Effector memory CD4-positive, alpha-beta T cell (primary cell): ENCODE results near the gene DHX35.

Experiments used
- DNase-seq, 3 donors: peaks; one replicate each; pipeline ENCODE4 v3.0.0-alpha.2; 2020
- H3K27ac ChIP-seq: 2 replicates; pipeline ENCODE4 v1.7.0; 2013; ENCODE audit warnings: mild to moderate bottlenecking, low read length, moderate library complexity; ENCODE audit not compliant: insufficient read depth, poor library complexity, severe bottlenecking
- H3K27me3 ChIP-seq: replicated peaks from 2 replicates; pipeline ENCODE4 v1.7.0; 2013; ENCODE audit warnings: mild to moderate bottlenecking, low read length; ENCODE audit not compliant: insufficient read depth, control insufficient read depth, poor library complexity, severe bottlenecking
- H3K36me3 ChIP-seq: 2 replicates; pipeline ENCODE4 v1.7.0; 2013; ENCODE audit warnings: mild to moderate bottlenecking, low read length, moderate library complexity; ENCODE audit not compliant: control insufficient read depth, insufficient read depth
- H3K4me1 ChIP-seq: 2 replicates; pipeline ENCODE4 v1.7.0; 2013; ENCODE audit warnings: low read length, mild to moderate bottlenecking; ENCODE audit not compliant: control insufficient read depth, insufficient read depth, poor library complexity, severe bottlenecking
- H3K4me3 ChIP-seq: 2 replicates; pipeline ENCODE4 v1.7.0; 2013; ENCODE audit warnings: low read length, low read depth, mild to moderate bottlenecking; ENCODE audit not compliant: insufficient read depth, poor library complexity, severe bottlenecking
- H3K9me3 ChIP-seq: 2 replicates; pipeline ENCODE4 v1.7.0; 2013; ENCODE audit warnings: mild to moderate bottlenecking, low read length, moderate library complexity; ENCODE audit not compliant: control insufficient read depth

DHX35 gene

DNA sequence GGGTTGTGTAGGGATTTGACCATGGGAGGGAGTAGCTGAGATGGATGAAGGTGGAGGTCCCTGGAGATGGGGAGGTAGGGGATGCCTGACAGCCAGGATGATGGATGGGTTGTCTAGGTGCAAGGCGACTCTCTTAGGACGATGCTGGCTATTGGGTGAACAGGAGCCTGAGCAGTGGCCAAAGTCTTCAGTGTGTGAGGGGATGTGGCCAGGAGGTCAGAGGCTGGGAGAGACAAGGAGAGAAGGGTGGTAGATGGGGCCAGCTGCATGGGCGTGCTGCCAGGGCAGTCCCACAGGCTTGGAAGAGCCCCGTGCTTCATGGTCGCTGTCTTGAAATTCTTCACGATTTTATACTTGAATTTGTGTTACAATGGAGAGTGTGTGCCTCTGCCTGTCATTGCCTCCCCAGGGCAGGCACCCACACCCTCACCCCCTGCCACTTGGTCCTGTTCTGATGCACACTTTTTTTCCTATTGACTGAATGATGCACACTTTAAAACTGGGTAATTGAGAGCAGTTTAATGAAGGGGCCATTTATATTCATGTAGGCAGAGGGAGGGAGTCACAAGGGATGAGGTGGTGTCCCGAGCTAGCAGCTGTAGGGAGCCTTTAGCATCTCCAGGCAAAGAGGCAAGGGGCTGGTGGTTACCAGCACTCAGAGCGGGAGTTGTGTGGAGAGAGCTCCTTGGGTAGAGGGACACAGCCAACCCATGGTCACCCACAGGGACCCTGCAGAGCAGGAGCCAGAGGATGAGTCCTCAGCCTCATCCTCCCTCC lies 120.7 kb downstream of the DHX35 start:
- Histone ChIP-seq H3K36me3 (no peaks in the 10 kb centered on the region), H3K4me3 (no peak overlapping the region), H3K9me3 (no peaks in the 10 kb centered on the region), H3K4me1 (no peaks in the 10 kb centered on the region), H3K27me3 (no peaks in the 10 kb centered on the region), H3K27ac (no peak overlapping the region)
- no peak for DNase-seq

DNA sequence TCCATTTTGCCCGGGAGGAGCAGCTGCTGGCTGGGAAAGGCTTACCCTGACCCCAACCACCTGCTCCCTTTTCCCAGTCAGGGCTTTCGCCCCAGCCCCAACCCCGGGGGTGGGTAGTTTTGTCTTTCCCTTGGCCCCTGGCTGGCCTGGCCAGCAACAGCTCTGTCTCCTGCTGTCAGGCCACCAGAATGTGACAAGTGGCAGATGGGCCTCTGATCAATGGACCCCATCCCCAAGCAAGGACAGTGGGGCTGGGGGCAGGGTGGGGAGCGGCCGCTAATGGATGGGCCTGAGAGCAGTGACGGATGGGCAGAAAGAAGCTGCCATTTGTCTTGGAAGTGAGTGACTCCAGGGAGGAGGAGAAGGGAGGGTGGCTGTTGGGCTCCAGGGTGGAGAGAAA lies 121.6 kb downstream of the DHX35 start:
- H3K4me1 ChIP-seq: no peaks in the 10 kb centered on the region
- H3K27me3 ChIP-seq: no peaks in the 10 kb centered on the region
- no peaks in the 10 kb centered on the region for H3K36me3 ChIP-seq
- H3K4me3 ChIP-seq: no peak overlapping the region
- H3K9me3 ChIP-seq: no peaks in the 10 kb centered on the region
- DNase-seq: no peak
- no peak overlapping the region for H3K27ac ChIP-seq

DNA sequence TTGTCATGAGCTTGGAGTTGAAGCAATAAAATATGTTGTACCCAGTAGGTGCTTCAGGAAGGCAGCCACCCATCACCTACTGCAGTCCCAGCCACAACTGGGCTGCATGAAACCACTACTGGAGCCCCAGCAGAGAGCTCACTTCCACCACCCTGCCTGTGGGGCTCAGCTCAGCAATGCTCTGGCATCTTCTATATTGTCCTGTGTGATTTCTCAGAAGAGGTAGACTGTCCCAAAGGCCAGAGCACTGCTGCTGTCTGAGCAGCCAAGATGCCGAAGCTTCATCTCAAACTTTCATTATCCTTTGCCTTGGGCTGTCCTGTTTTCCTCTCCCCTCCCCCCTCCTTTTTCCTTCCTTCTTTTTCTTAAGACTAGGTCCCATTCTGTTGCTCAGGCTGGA lies 126.9 kb downstream of the DHX35 start:
- Histone ChIP-seq H3K4me3 (no peak overlapping the region), H3K36me3 (no peaks in the 10 kb centered on the region), H3K9me3 (no peaks in the 10 kb centered on the region), H3K27ac (no peak overlapping the region), H3K4me1 (no peaks in the 10 kb centered on the region), H3K27me3 (no peaks in the 10 kb centered on the region)
- no peak for DNase-seq
